ENCODE measurements around the gene TIMM22. TPM values are rescaled to one million over a fixed set of nuclear protein-coding genes. Genes with fewer than 3 reads are reported as not detected.

The TIMM22 gene
- total and polyA plus RNA-seq, 2 of the 13 experiments (the other 11 are each of a cell fraction or from before 2014, with no cell fraction given), result 6.2 to 15.5 TPM

DNA sequence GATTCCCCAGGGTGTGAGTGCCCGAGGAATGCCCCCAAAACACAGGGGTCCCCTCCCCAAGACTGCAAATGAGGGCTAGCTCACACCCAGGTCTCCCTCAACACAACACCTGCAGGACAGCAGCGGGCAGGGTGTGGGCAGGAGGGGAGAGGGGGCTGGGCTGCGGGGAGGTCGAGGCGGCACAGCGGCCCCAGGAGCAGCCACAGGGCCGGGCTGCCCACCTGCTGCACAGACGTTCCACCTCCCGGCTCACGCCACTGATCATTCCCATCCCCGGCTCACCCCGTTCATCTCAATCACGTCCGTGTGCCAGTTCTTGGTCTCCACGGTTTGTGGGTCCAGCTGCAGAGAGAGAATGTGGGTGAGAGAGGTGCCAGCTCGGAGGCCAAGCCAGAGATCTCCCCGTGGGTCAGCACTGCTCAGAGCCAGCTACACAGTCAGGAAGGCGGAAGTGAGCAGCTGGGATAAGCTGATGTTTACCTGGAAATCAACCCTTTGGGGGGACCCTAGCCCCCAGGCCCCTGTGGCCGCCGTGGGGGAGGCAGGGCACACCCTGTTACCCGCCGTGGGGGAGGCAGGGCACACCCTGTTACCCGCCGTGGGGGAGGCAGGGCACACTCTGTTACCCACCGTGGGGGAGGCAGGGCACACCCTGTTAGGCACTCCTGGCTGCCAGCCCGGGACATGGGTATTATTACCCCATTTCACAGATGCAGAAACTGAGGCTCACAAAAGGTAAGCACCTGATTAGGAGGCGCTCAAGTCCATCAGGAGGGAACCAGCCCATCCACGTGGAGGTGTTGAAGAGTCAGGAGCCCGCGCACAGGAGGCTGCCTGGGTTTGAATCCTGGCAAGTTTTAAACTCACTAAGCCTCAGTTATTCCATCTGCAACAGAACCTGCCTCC, 16.1 kb downstream of the TIMM22 start:
- Histone ChIP-seq H3K36me3 (replicated peaks in 1 of 2; ENCODE audit: control insufficient read depth in 1 of 2, insufficient read depth in 2 of 2, low read length in 2 of 2) (peaks cover 0 to 1% of the 10 kb centered on the region in 2 experiments; a peak in 1 of 5 replicates), H4K20me1 (ENCODE audit: insufficient read depth, low read length) (no peaks in the 10 kb centered on the region), H3K9ac (ENCODE audit: insufficient read depth, low read depth, low read length) (no peak overlapping the region), H3K79me2 (ENCODE audit: insufficient read depth, low read length) (no peaks in the 10 kb centered on the region), H3K9me3 (ENCODE audit: low read length) (no peaks in the 10 kb centered on the region), H3K4me1 (ENCODE audit: insufficient read depth, low read length) (no peaks in the 10 kb centered on the region), H3K27me3 (ENCODE audit: control insufficient read depth in 1 of 2, insufficient read depth in 2 of 2, low read length in 2 of 2) (no peaks in the 10 kb centered on the region), H3K4me3 (replicated peaks in 1 of 3; ENCODE audit: insufficient read depth in 1 of 3, low read depth in 2 of 3, low read length in 3 of 3) (no peak overlapping the region), H3K27ac (ENCODE audit: extremely low read length, insufficient read depth, low read length) (no peak overlapping the region), H2AFZ (ENCODE audit: low read length) (no peak overlapping the region), H3K4me2 (ENCODE audit: low read depth, low read length) (no peak overlapping the region)
- ATAC-seq, result no peak
- ChIA-PET CTCF (ENCODE audit: low intra/inter-chr PET ratio, low total read pairs) (no interaction called here), POLR2A (no interaction called here)
- intact Hi-C loops (cut with micrococcal nuclease; ENCODE audit: unreplicated experiment) (no loop called here), in situ Hi-C loops (cut with HindIII; ENCODE audit: extremely low pct_ligation_motif_present, low pct_unique_long_range_greater_than_20kb) (no loop called here)
- 90% methylated on average over 17 of the region's 30 CpGs for WGBS (ENCODE audit: low lambda C conversion rate)
- no TSS peak for BruUV-seq (replicated peaks)
- TF ChIP-seq HMGXB4 (CRISPR knock-in tag; IDR thresholded peaks at IDR 0.05; ENCODE audit: borderline replicate concordance in 1 of 2, low read depth in 1 of 2) (no peak), ZNF629 (CRISPR knock-in tag; conservative IDR thresholded peaks at IDR 0.05) (peak; percentile 81), ZMYM3 (CRISPR knock-in tag; IDR thresholded peaks at IDR 0.05) (0 out of 2 replicates have a peak, but pooled peaks have one; percentile 22)
- DNase-seq (ENCODE audit: low spot score), result no peak
- no peak for FAIRE-seq

GRCh38 chr17:1013729-1014090, 16.8 kb downstream of the TIMM22 start:
- FAIRE-seq (no peak), DNase-seq (ENCODE audit: low spot score) (no peak), ATAC-seq (no peak)
- no peak overlapping the region for H3K4me2 ChIP-seq (ENCODE audit: low read depth, low read length)
- H3K4me3 ChIP-seq (replicated peaks in 1 of 3; ENCODE audit: insufficient read depth in 1 of 3, low read depth in 2 of 3, low read length in 3 of 3), result no peak overlapping the region
- in situ Hi-C loops (cut with HindIII; ENCODE audit: extremely low pct_ligation_motif_present, low pct_unique_long_range_greater_than_20kb), result no loop called here
- ChIA-PET POLR2A (no interaction called here), CTCF (ENCODE audit: low intra/inter-chr PET ratio, low total read pairs) (no interaction called here)
- no peaks in the 10 kb centered on the region for H3K27me3 ChIP-seq (ENCODE audit: control insufficient read depth in 1 of 2, insufficient read depth in 2 of 2, low read length in 2 of 2)
- WGBS (ENCODE audit: low lambda C conversion rate), result 94% methylated on average over 9 of the region's 9 CpGs
- H3K9ac ChIP-seq (ENCODE audit: insufficient read depth, low read depth, low read length), result no peak overlapping the region
- H3K4me1 ChIP-seq (ENCODE audit: insufficient read depth, low read length), result no peaks in the 10 kb centered on the region
- H4K20me1 ChIP-seq (ENCODE audit: insufficient read depth, low read length), result no peaks in the 10 kb centered on the region
- TF ChIP-seq ZNF513 (CRISPR knock-in tag; conservative IDR thresholded peaks at IDR 0.05) (no peak), TSC22D2 (CRISPR knock-in tag; IDR thresholded peaks at IDR 0.05; ENCODE audit: borderline replicate concordance) (no peak), IKZF4 (CRISPR knock-in tag; IDR thresholded peaks at IDR 0.05; ENCODE audit: borderline replicate concordance, low read depth, not compliant biosample characterization) (no peak), ATF7 (IDR thresholded peaks at IDR 0.05) (0 out of 2 replicates have a peak, but pooled peaks have one; percentile 25), ATF7 (CRISPR knock-in tag; IDR thresholded peaks at IDR 0.05) (no peak)
- H3K27ac ChIP-seq (ENCODE audit: extremely low read length, insufficient read depth, low read length), result no peak overlapping the region
- H3K9me3 ChIP-seq (ENCODE audit: low read length), result no peaks in the 10 kb centered on the region
- no peak overlapping the region for H2AFZ ChIP-seq (ENCODE audit: low read length)
- no TSS peak for BruUV-seq (replicated peaks)
- H3K36me3 ChIP-seq (replicated peaks in 1 of 2; ENCODE audit: control insufficient read depth in 1 of 2, insufficient read depth in 2 of 2, low read length in 2 of 2), result peaks cover 0 to 1% of the 10 kb centered on the region in 2 experiments; a peak in 1 of 5 replicates
- intact Hi-C loops (cut with micrococcal nuclease; ENCODE audit: unreplicated experiment), result no loop called here
- no peaks in the 10 kb centered on the region for H3K79me2 ChIP-seq (ENCODE audit: insufficient read depth, low read length)
